IPS-NIHi11 (cell line): ENCODE results near the gene CC2D2A.

Experiments used
- DNase-seq: peaks from one replicate; pipeline ENCODE4 v3.0.0; 2012; ENCODE audit warnings: mixed read lengths, low spot score

CC2D2A gene

GRCh38 chr4:15648600-15648999, 178.9 kb downstream of the CC2D2A start:
- no peak for DNase-seq

GRCh38 chr4:15649914-15650545, 180.3 kb downstream of the CC2D2A start:
- peak; percentile 49 for DNase-seq
